IMR-90 (cell line): ENCODE measurements around the gene VPS11. TPM values are rescaled to one million over a fixed set of nuclear protein-coding genes. Genes with fewer than 3 reads are reported as not detected.
"Not testable (repeated sequence)": the region's sequence is repeated elsewhere in the genome, so short reads cannot be mapped to it uniquely, and the experiment has no call there.

Experiments
- ATAC-seq: fragments of 200-7000 bp; cut with Tn5 transposase; 2 replicates; pipeline ENCODE4 v1.9.1; 2020; ENCODE audit warnings: low read depth, mild to moderate bottlenecking, moderate library complexity
- BruUV-seq: library from RNA; stranded (reverse); fragments of 400-500 nt; replicated peaks from 2 replicates; lab custom pipeline; 2021; lab: Mats Ljungman, UMichigan
- CTCF ChIA-PET: fragments of 300-600 bp; formaldehyde crosslinking; extraction: SDS; loops from one replicate; lab custom pipeline; 2021; ENCODE audit warnings: antibody characterized with exemption; lab: Yijun Ruan, JAX
- POLR2A ChIA-PET: fragments of 300-600 bp; sonication (Branson Sonifier 250); formaldehyde crosslinking; loops from one replicate; lab custom pipeline; 2022; ENCODE audit warnings: antibody characterized with exemption; ENCODE audit not compliant: unreplicated experiment; lab: Charles Lee
- DNase-seq: peaks from one replicate; pipeline ENCODE4 v3.0.0; 2013
- H2AFZ ChIP-seq: replicated peaks from 2 replicates; pipeline ENCODE3; 2013; ENCODE audit warnings: low read length, mild to moderate bottlenecking; ENCODE audit not compliant: poor library complexity
- H2AK5ac ChIP-seq: 2 replicates; pipeline ENCODE4 v1.6.1; 2013; ENCODE audit warnings: low read depth, low read length, inconsistent platforms
- H2AK9ac ChIP-seq: replicated peaks from 2 replicates; pipeline ENCODE3; 2013; ENCODE audit warnings: mild to moderate bottlenecking, low read depth, low read length, moderate library complexity; ENCODE audit not compliant: poor library complexity
- H2BK120ac ChIP-seq: 2 replicates; pipeline ENCODE4 v1.6.1; 2013; ENCODE audit warnings: low read depth, low read length, inconsistent platforms
- H2BK15ac ChIP-seq: 3 replicates; pipeline ENCODE4 v1.6.1; 2013; ENCODE audit warnings: low read depth, low read length, inconsistent platforms
- H2BK20ac ChIP-seq: 2 replicates; pipeline ENCODE4 v1.6.1; 2013; ENCODE audit warnings: low read depth, mild to moderate bottlenecking, inconsistent platforms, low read length, moderate library complexity
- H2BK5ac ChIP-seq: 2 replicates; pipeline ENCODE4 v1.6.1; 2013; ENCODE audit warnings: mild to moderate bottlenecking, low read depth, low read length, inconsistent platforms; ENCODE audit not compliant: poor library complexity, severe bottlenecking
- H3K14ac ChIP-seq: replicated peaks from 2 replicates; pipeline ENCODE4 v1.6.1; 2013; ENCODE audit warnings: low read depth, low read length, inconsistent platforms
- H3K18ac ChIP-seq: 2 replicates; pipeline ENCODE4 v1.6.1; 2013; ENCODE audit warnings: low read depth, low read length, control low read depth
- H3K23ac ChIP-seq: 2 replicates; pipeline ENCODE4 v1.6.1; 2013; ENCODE audit warnings: low read depth, low read length, inconsistent platforms
- H3K27ac ChIP-seq: 2 replicates; pipeline ENCODE4 v1.5.1; 2013; ENCODE audit warnings: mild to moderate bottlenecking, control low read depth, low read length; ENCODE audit not compliant: insufficient read depth
- H3K27me3 ChIP-seq: 2 replicates; pipeline ENCODE4 v1.6.1; 2013; ENCODE audit warnings: low read length; ENCODE audit not compliant: control insufficient read depth, insufficient read depth
- H3K36me3 ChIP-seq: 2 replicates; pipeline ENCODE4 v1.6.1; 2013; ENCODE audit warnings: low read length, mixed read lengths; ENCODE audit not compliant: control insufficient read depth, insufficient read depth
- H3K4ac ChIP-seq: 2 replicates; pipeline ENCODE4 v1.6.1; 2013; ENCODE audit warnings: low read depth, low read length, inconsistent platforms
- H3K4me1 ChIP-seq: 2 replicates; pipeline ENCODE4 v1.6.1; 2013; ENCODE audit warnings: low read length, mixed read lengths; ENCODE audit not compliant: control insufficient read depth, insufficient read depth
- H3K4me2 ChIP-seq: 2 replicates; pipeline ENCODE4 v1.6.1; 2013; ENCODE audit warnings: low read depth, mild to moderate bottlenecking, control low read depth, low read length, moderate library complexity
- H3K4me3 ChIP-seq: 2 replicates; pipeline ENCODE4 v1.5.1; 2013; ENCODE audit warnings: low read depth, mild to moderate bottlenecking, control low read depth, low read length, moderate library complexity; ENCODE audit not compliant: insufficient read depth
- H3K56ac ChIP-seq: 2 replicates; pipeline ENCODE4 v1.6.1; 2013; ENCODE audit warnings: low read length, inconsistent platforms; ENCODE audit not compliant: insufficient read depth; ENCODE audit errors: extremely low read depth
- H3K79me1 ChIP-seq, 2 experiments: 2 replicates each; pipeline ENCODE4 v1.6.1; 2013; ENCODE audit warnings: low read length in 2 of 2, inconsistent platforms in 1 of 2, low read depth in 1 of 2
- H3K9ac ChIP-seq: 2 replicates; pipeline ENCODE4 v1.6.1; 2013; ENCODE audit warnings: low read depth, low read length, control low read depth
- H3K9me1 ChIP-seq: 2 replicates; pipeline ENCODE4 v1.6.1; 2013; ENCODE audit warnings: low read length, inconsistent platforms; ENCODE audit not compliant: insufficient read depth
- H3K9me3 ChIP-seq: 2 replicates; pipeline ENCODE4 v1.6.1; 2013; ENCODE audit warnings: low read length; ENCODE audit not compliant: control insufficient read depth, insufficient read depth
- H4K20me1 ChIP-seq: 2 replicates; pipeline ENCODE4 v1.6.1; 2013; ENCODE audit warnings: low read length, inconsistent platforms; ENCODE audit not compliant: insufficient read depth
- H4K5ac ChIP-seq: 2 replicates; pipeline ENCODE4 v1.6.1; 2013; ENCODE audit warnings: mild to moderate bottlenecking, low read depth, low read length, control low read depth
- H4K8ac ChIP-seq, 2 experiments: 2 replicates each; pipeline ENCODE4 v1.6.1; 2013; ENCODE audit warnings: low read depth in 2 of 2, low read length in 2 of 2, control low read depth in 1 of 2, inconsistent platforms in 1 of 2
- H4K91ac ChIP-seq: 2 replicates; pipeline ENCODE4 v1.6.1; 2013; ENCODE audit warnings: low read depth, low read length, inconsistent platforms; ENCODE audit not compliant: insufficient read depth
- WGBS, 2 experiments: methylation state at CpG; one replicate each; pipeline versions ENCODE4 v1.1.5 to v1.1.7; 2013; ENCODE audit warnings: missing lambda C conversion rate in 2 of 2; ENCODE audit not compliant: insufficient read length in 1 of 2; ENCODE audit errors: extremely low coverage in 2 of 2; 5-methylcytosine and 5-hydroxymethylcytosine counted together
- dilution Hi-C: fragments of 300-500 bp; cut with HindIII; formaldehyde crosslinking; loops from one replicate; pipeline ENCODE4 v1.14.3; 2018; ENCODE audit warnings: low sequenced_read_pairs; ENCODE audit not compliant: unreplicated experiment
- in situ Hi-C: fragments of 300-500 bp; cut with MboI; formaldehyde crosslinking; loops from 3 replicates; pipeline ENCODE4 v1.14.3; 2019; ENCODE audit warnings: low sequenced_read_pairs, inconsistent platforms, mixed read lengths
- intact Hi-C: fragments of 100-400 bp; cut with micrococcal nuclease; formaldehyde crosslinking; loops from 2 replicates; pipeline ENCODE4 v1.10.0; 2022
- polyA plus RNA-seq, 3 experiments: library from polyadenylated mRNA; depleted of rRNA; stranded (reverse); fragments of >200 nt; gene quantifications; 2 replicates each; pipeline ENCODE4 v1.2.3, GENCODE V29; 2012; ENCODE audit warnings: low replicate concordance in 1 of 3
- total RNA-seq: library from RNA; depleted of rRNA; stranded (reverse); fragments of >200 nt; gene quantifications from 2 replicates; pipeline ENCODE4 v1.2.3, GENCODE V29; 2012

The VPS11 gene
- total and polyA plus RNA-seq, 2 of the 4 experiments (the other 2 are of a cell fraction), result 19.7 to 30.5 TPM

- ATAC-seq, DNase-seq, H3K4me2 ChIP-seq, H3K56ac ChIP-seq, H2BK5ac ChIP-seq, H3K4me1 ChIP-seq, H3K4me3 ChIP-seq, H3K9me3 ChIP-seq, dilution Hi-C loops, H3K18ac ChIP-seq, H3K27me3 ChIP-seq, H3K9ac ChIP-seq, H2BK15ac ChIP-seq, H2BK120ac ChIP-seq, H3K14ac ChIP-seq, H2BK20ac ChIP-seq, H3K36me3 ChIP-seq, BruUV-seq, H4K20me1 ChIP-seq, H3K23ac ChIP-seq: not testable (repeated sequence)
- intact Hi-C loops, result loop anchor here (2.0 to 10.0 kb wide), 2 partner anchors 94 to 372 kb away; no protein-coding TSS in a partner anchor
- Histone ChIP-seq H2AK5ac (peak overlapping the region; percentile 78), H3K27ac (peak overlapping the region; percentile 13; the same call in 1 of the 2 replicates), H4K5ac (peak overlapping the region; percentile 18; the same call in 1 of the 2 replicates), H3K79me1 (peaks cover 27 to 57% of the 10 kb centered on the region in 2 experiments), H2AFZ (peak overlapping the region; percentile 35), H3K9me1 (peaks cover 18% of the 10 kb centered on the region), H3K4ac (peak overlapping the region; percentile 82), H2AK9ac (peak overlapping the region; percentile 94), H4K8ac (peak overlapping the region in 1 of 2 experiments; percentile 83; a peak in 3 of 4 replicates), H4K91ac (peak overlapping the region; percentile 38)
- CTCF ChIA-PET, result interaction anchor here (0.8 to 1.8 kb wide), 2 partner anchors 18 to 235 kb away, joined by 3 to 9 read pairs; no protein-coding TSS in a partner anchor
- in situ Hi-C loops, result loop anchor here (5.0 kb wide), 1 partner anchor 94 kb away; no protein-coding TSS in a partner anchor
- POLR2A ChIA-PET, result interaction anchor here (0.7 to 1.5 kb wide), 2 partner anchors 19 to 235 kb away, joined by 6 to 9 read pairs; partner anchors contain the start of gene HMBS
- 88% methylated on average over 5 of the region's 18 CpGs; no CpG with 5 or more reads in 1 of the 2 experiments for WGBS, 2 experiments
These were observed 35.6 kb downstream of the VPS11 start for GRCh38 chr11:119103161-119103664.
